ENCODE measurements around the gene SLC22A7.

SLC22A7 gene

DNA sequence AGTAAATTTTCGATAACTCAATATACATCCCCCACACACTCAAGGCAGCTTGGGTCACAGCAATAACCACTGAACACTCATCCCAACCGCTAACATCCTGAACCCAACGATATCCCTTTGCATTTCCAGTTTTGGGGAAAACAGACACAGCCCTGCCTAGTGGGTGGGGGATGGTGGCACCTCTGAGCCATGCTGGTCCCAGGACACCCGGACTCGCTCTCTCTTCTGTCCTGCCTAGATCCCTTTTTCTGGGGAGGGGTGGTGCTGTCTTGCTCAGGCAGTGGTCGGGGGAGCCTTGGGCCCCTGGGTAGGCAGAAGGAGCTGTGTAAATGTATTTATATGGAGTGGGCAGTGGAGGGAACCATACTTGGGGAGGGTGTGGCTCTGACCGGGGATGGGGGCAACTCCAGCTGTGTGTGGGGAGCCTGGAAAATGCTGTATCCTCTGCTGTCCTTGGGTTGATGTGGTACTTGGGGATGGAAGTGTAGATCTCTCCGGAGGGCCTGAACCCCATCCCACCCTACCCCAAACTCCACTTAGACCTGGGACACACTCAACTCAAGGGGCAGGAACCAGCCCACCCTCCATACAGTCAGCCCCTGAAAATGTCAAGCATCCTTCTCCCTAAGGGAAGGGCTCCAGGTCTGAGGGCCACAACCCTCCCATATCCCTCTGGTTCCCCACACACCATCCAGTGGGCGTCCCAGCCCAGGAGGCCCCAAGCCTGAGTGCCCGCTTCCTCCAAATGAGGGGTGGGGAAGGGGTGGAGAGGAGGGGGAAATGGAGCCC lies 23.7 kb upstream of the SLC22A7 start:
- TF ChIP-seq, protein P1, sequence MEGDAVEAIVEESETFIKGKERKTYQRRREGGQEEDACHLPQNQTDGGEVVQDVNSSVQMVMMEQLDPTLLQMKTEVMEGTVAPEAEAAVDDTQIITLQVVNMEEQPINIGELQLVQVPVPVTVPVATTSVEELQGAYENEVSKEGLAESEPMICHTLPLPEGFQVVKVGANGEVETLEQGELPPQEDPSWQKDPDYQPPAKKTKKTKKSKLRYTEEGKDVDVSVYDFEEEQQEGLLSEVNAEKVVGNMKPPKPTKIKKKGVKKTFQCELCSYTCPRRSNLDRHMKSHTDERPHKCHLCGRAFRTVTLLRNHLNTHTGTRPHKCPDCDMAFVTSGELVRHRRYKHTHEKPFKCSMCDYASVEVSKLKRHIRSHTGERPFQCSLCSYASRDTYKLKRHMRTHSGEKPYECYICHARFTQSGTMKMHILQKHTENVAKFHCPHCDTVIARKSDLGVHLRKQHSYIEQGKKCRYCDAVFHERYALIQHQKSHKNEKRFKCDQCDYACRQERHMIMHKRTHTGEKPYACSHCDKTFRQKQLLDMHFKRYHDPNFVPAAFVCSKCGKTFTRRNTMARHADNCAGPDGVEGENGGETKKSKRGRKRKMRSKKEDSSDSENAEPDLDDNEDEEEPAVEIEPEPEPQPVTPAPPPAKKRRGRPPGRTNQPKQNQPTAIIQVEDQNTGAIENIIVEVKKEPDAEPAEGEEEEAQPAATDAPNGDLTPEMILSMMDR (IDR thresholded peaks at IDR 0.05; ENCODE audit: unreplicated experiment in 3 of 3), result no peak

GRCh38 chr6:43274916-43275597 lies 23.0 kb upstream of the SLC22A7 start:
- H3K27ac Mint-ChIP-seq, result peak overlapping the region in 2 of 3 experiments; percentile 70 to 72

More for the DNA sequence above, 23.7 kb upstream of the SLC22A7 start:
- H3K27me3 Mint-ChIP-seq (ENCODE audit: low read depth), result peaks cover 67% of the 10 kb centered on the region
- peak overlapping the region in 2 of 3 experiments; percentile 70 to 72 for H3K27ac Mint-ChIP-seq
- no peaks in the 10 kb centered on the region for H3K36me3 Mint-ChIP-seq (ENCODE audit: low read depth)
- H3K4me1 Mint-ChIP-seq, result peaks cover 36% of the 10 kb centered on the region
- peak overlapping the region; percentile 71 to 79 (median 77) for H3K4me3 Mint-ChIP-seq
- no peaks in the 10 kb centered on the region for H3K9me3 Mint-ChIP-seq

DNA sequence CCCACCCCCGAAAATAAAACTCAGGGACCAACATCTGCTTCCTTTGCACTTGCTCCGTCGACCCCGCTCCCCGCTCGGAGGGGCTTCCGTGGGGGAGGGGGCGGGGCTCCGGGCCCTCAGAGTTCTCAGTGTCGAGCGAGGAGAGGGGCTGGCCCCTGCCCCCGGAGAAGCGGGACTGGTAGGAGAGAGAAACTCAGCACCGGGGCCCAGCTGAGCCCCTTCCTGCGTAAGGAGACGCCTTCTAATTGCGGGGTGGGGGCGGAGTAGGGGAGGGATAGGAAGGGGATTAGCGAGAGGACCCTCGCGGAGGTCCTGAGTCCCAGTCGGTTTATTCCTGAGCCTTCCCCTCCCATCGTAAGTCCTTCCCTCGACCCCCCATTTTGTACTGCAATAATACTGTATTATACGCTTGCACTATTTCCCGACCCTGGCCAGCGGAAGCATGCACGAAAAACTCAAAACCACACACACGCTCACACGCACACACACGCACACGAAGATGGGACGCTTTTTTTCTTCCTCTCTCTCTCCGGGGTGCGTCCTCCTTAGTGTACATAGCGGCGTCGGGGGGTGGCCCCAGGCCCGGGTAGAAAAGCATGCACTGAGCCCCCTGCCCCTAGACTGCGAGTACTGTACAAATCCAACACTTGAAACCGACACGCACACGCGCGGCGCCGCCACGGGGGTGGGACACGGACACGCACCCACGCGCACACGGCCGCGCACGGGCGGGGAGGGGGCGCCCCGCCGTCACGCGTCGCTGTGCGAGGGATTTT lies 22.1 kb upstream of the SLC22A7 start:
- H3K27ac Mint-ChIP-seq, result peak overlapping the region; percentile 27 to 75 (median 68)
- peaks cover 58% of the 10 kb centered on the region for H3K27me3 Mint-ChIP-seq (ENCODE audit: low read depth)
- H3K4me1 Mint-ChIP-seq, result peaks cover 27% of the 10 kb centered on the region
- H3K4me3 Mint-ChIP-seq, result peak overlapping the region; percentile 72 to 75 (median 74)
- TF ChIP-seq, protein P1 (IDR thresholded peaks at IDR 0.05; ENCODE audit: unreplicated experiment in 3 of 3), result no peak
- H3K36me3 Mint-ChIP-seq (ENCODE audit: low read depth), result no peaks in the 10 kb centered on the region
- no peaks in the 10 kb centered on the region for H3K9me3 Mint-ChIP-seq

More at GRCh38 chr6:43274916-43275597, 23.0 kb upstream of the SLC22A7 start:
- TF ChIP-seq, protein P1 (IDR thresholded peaks at IDR 0.05; ENCODE audit: unreplicated experiment in 3 of 3), result no peak
- H3K27me3 Mint-ChIP-seq (ENCODE audit: low read depth), result peaks cover 65% of the 10 kb centered on the region
- H3K4me3 Mint-ChIP-seq, result peak overlapping the region; percentile 74 to 79 (median 77)
- H3K36me3 Mint-ChIP-seq (ENCODE audit: low read depth), result no peaks in the 10 kb centered on the region
- H3K4me1 Mint-ChIP-seq, result peaks cover 34% of the 10 kb centered on the region
- H3K9me3 Mint-ChIP-seq, result no peaks in the 10 kb centered on the region

DNA sequence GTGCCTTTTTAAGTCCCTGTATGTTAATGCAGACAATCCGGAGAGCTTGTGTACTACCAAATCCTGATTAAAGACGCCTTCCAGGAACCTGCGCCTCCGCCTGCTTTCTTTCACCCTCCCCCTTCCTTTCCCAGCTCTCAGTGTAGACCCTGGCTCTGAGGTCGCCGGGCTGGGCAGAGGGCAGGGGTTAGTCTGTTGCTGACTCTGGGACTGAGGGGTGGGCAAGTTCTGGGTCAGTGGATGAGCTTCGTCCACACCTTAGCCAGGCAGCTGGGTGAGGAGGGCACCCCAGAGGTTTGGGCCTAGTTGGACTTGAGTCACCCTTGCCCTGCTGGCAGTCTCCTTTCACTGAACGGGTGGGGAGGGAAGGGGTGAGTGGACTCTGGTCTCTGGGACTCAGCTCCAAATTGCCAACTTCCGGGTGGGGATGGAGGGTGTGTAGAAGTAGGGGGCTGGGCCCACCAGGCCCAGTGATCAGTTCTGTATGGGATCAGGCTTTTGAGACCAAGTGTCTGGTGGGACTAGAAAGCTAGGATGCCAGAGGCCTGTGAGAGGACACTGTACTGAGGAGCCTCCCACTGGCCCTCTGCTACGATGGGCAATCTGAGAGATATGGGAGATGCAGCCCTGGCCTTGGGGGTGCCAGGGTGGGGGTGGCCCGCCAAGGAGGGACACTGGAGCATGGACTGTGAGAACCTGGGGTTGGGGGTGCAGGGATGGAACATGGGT lies 21.3 kb upstream of the SLC22A7 start:
- peak overlapping the region in 1 of 3 experiments; percentile 74 for H3K4me3 Mint-ChIP-seq
- no peaks in the 10 kb centered on the region for H3K9me3 Mint-ChIP-seq
- TF ChIP-seq, protein P1 (IDR thresholded peaks at IDR 0.05; ENCODE audit: unreplicated experiment in 3 of 3), result no peak
- peaks cover 59% of the 10 kb centered on the region for H3K27me3 Mint-ChIP-seq (ENCODE audit: low read depth)
- H3K36me3 Mint-ChIP-seq (ENCODE audit: low read depth), result no peaks in the 10 kb centered on the region
- H3K4me1 Mint-ChIP-seq, result peaks cover 31% of the 10 kb centered on the region
- H3K27ac Mint-ChIP-seq, result peak overlapping the region; percentile 27 to 90 (median 57)

DNA sequence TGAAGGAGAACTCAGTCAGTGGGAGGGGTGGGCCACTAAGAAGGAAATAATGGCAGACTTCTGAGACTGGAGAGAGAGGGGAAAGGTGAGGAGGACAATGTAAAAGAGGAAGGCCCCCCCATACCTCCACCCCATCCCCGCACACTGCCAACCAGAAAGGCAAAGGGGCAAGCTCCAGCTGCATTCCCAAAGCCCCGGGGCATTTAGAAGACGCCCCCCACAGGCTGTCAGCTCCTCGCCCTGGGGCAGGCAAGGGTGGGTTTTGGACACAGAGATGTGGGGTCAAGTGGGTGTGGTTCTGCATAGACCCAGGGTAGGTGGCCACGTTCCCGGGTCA lies 20.8 kb upstream of the SLC22A7 start:
- peaks cover 64% of the 10 kb centered on the region for H3K27me3 Mint-ChIP-seq (ENCODE audit: low read depth)
- H3K4me3 Mint-ChIP-seq, result peak overlapping the region in 1 of 3 experiments; percentile 74
- H3K4me1 Mint-ChIP-seq, result peaks cover 31% of the 10 kb centered on the region
- H3K27ac Mint-ChIP-seq, result peak overlapping the region in 2 of 3 experiments; percentile 60 to 90
- H3K36me3 Mint-ChIP-seq (ENCODE audit: low read depth), result no peaks in the 10 kb centered on the region
- H3K9me3 Mint-ChIP-seq, result no peaks in the 10 kb centered on the region
- TF ChIP-seq, protein P1 (IDR thresholded peaks at IDR 0.05; ENCODE audit: unreplicated experiment in 3 of 3), result no peak

Measured in nephron (organoid).